Measurements from ENCODE around the gene CIRBP. TPM values are rescaled to one million over a fixed set of nuclear protein-coding genes. Genes with fewer than 3 reads are reported as not detected.

The CIRBP gene
- total RNA-seq, 2 donors from 2014 or later, result 288 to 385 TPM

DNA sequence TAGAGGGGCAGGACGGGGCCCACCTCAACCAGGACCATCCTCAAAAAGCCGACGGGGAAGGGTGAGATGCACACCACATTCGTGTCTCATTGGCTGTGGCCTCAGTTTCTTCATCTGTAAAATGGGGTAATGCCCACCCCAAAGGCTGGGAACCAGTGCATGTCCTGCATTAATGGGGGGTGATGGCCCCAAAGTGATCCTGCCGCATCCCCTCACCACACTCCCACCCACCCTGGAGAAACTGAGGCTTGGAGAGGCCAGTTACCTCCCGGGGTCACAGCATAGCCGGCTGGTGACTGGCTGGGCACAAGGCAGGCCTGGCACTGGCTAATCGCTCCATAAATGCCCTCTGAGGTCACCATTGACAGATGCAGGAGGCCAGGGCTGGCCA is 21.4 kb upstream of the CIRBP start:
- no peak for DNase-seq (ENCODE audit: low spot score)
- H3K4me3 ChIP-seq, result peak overlapping the region; percentile 81 to 82
- H3K9me3 ChIP-seq, result no peaks in the 10 kb centered on the region
- no peaks in the 10 kb centered on the region for H3K27me3 ChIP-seq
- TF ChIP-seq, protein P1, sequence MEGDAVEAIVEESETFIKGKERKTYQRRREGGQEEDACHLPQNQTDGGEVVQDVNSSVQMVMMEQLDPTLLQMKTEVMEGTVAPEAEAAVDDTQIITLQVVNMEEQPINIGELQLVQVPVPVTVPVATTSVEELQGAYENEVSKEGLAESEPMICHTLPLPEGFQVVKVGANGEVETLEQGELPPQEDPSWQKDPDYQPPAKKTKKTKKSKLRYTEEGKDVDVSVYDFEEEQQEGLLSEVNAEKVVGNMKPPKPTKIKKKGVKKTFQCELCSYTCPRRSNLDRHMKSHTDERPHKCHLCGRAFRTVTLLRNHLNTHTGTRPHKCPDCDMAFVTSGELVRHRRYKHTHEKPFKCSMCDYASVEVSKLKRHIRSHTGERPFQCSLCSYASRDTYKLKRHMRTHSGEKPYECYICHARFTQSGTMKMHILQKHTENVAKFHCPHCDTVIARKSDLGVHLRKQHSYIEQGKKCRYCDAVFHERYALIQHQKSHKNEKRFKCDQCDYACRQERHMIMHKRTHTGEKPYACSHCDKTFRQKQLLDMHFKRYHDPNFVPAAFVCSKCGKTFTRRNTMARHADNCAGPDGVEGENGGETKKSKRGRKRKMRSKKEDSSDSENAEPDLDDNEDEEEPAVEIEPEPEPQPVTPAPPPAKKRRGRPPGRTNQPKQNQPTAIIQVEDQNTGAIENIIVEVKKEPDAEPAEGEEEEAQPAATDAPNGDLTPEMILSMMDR (IDR thresholded peaks at IDR 0.05), result no peak
- H3K27ac ChIP-seq, result peak overlapping the region; percentile 99
- H3K4me1 ChIP-seq, result peaks cover 0 to 75% of the 10 kb centered on the region in 2 donors
- H3K36me3 ChIP-seq, result peaks cover 22% of the 10 kb centered on the region

DNA sequence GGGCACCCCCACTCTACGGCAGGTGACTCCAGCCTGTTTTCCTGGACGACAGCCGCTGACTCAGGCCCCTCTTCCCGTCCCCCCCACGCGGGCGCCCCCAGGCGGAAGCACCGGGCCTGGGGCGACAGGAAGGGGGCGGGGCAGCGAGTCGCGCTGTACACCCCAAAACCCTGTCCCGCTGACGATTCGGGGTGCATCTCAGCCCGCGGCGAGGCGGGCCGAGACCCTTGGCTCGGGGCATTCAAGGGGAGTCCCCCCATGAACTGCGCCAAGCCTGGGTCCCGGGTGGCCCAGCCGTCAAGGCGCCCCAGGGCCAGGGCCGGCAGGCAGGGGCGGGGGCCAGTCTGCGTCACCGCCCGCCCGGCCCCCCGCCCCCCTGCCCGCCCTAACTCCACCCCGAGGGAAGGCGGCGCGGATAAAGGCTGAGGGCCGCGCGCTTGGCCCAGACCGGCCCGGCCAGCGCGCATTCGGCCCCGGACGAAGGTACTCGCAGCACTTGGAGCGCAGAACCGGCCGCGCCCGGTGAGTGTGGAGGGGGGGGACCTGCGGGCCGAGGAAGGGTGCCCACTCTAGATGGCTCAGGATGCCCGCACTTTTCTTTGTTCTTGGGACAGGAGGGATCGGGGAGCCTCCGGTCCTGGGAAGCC is 20.9 kb upstream of the CIRBP start, which contains the start of gene MIDN:
Gene MIDN (plus strand): TSS at position 445 of the 647 bp plus-strand sequence. CDS start 1,714 bp downstream, outside the sequence.
- Histone ChIP-seq H3K27me3 (no peaks in the 10 kb centered on the region), H3K4me3 (peak within 1 kb of the TSS; percentile 81 to 82), H3K4me1 (peaks cover 0 to 75% of the 10 kb centered on the region in 2 donors), H3K27ac (peak within 1 kb of the TSS; percentile 99), H3K9me3 (no peaks in the 10 kb centered on the region), H3K36me3 (peaks cover 22% of the 10 kb centered on the region)
- peak; percentile 88 for DNase-seq (ENCODE audit: low spot score)
- TF ChIP-seq, protein P1 (IDR thresholded peaks at IDR 0.05), result no peak

DNA sequence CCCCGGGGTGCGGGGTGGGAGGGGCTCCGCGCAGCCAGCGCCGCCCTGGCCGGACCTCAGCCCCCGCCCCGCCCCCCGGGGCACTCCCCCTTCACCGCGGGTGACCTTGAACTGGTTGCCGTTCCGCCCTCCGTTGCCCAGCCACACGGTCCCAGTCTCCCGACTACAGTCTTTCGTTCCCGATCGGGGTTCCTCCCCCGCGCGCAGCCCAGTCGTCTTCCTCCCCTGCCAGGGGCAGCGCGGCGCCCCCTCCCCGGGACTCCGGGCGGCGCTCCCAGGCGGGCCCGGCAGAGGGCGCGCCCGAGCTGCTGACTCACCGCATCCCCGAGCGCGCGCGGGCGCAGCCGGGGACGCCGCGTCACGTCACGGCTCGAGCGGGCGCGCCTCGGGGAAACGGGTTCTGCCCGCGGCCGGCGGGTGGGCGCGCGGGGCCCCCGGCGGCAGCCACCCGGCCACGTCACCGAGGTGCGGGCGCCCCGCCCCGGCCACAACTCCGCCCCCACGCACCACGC is 20.3 kb upstream of the CIRBP start:
- Histone ChIP-seq H3K27me3 (no peaks in the 10 kb centered on the region), H3K9me3 (no peaks in the 10 kb centered on the region), H3K36me3 (peaks cover 25% of the 10 kb centered on the region), H3K4me1 (peaks cover 0 to 75% of the 10 kb centered on the region in 2 donors), H3K27ac (peak overlapping the region; percentile 99), H3K4me3 (peak overlapping the region; percentile 81 to 82)
- DNase-seq (ENCODE audit: low spot score), result no peak
- TF ChIP-seq, protein P1 (IDR thresholded peaks at IDR 0.05), result peak; percentile 88 to 97

DNA sequence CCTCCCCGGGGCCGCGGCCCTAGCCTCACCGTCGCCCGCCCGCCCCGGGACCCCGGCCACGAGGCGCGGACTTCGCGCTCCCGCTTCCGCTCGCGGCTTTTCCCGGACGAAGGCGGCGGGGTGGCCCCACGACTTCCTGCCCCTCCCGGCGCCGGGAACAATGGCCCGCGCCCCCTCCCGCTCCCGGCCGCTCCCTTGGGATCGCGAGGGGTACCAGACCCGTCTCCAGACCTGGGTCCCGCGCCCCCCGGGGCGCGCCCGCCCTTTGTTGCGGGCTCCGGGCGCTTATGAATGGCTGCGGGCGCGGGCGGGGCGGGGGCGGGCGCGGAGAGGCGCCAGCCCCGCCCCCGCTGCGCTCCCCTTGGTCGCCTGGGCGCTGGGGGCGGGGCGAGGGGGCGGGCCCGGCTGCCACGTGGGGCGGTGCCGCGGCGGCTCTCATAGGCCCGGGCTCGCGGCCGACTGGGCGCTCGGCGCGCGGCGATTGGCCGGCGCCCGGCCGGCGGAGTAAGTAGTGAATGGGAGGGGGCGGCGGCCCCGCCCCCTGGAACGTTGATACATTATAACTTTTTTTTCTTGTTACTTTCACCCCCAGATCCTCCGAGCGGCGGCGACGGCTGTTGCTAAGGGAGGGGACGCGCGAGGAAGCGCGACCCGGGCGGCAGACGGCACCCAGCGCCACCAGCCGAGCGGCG is 19.7 kb upstream of the CIRBP start:
- peaks cover 31% of the 10 kb centered on the region for H3K36me3 ChIP-seq
- H3K4me1 ChIP-seq, result peaks cover 0 to 75% of the 10 kb centered on the region in 2 donors
- no peaks in the 10 kb centered on the region for H3K9me3 ChIP-seq
- H3K4me3 ChIP-seq, result peak overlapping the region; percentile 81 to 82
- TF ChIP-seq, protein P1 (IDR thresholded peaks at IDR 0.05), result no peak
- no peaks in the 10 kb centered on the region for H3K27me3 ChIP-seq
- peak; percentile 96 for DNase-seq (ENCODE audit: low spot score)
- H3K27ac ChIP-seq, result peak overlapping the region; percentile 99 to 100

DNA sequence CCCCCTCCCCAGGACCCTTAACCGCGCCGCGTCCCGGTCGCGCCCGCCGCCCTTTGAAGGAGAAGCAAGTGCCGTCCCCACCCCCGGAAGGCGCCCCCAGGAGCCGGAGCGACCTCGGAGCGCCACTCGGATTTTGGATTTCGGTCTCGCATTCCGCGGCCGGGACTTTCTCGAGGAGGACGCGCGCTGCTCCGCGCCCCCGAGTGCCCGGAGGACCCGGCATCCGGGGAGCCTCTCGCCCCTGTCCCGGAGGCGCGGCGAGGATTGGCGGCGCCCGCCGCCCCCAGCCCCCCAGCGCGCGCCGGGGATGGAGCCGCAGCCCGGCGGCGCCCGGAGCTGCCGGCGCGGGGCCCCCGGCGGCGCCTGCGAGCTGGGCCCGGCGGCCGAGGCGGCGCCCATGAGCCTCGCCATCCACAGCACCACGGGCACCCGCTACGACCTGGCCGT is 19.1 kb upstream of the CIRBP start:
- H3K36me3 ChIP-seq, result peaks cover 34% of the 10 kb centered on the region
- H3K27me3 ChIP-seq, result no peaks in the 10 kb centered on the region
- no peak for DNase-seq (ENCODE audit: low spot score)
- H3K4me3 ChIP-seq, result peak overlapping the region; percentile 81 to 82
- no peaks in the 10 kb centered on the region for H3K9me3 ChIP-seq
- peak overlapping the region; percentile 97 to 100 for H3K27ac ChIP-seq
- TF ChIP-seq, protein P1 (IDR thresholded peaks at IDR 0.05), result no peak
- H3K4me1 ChIP-seq, result peaks cover 0 to 75% of the 10 kb centered on the region in 2 donors
